ENCODE results near the gene TOLLIP.
"Not testable (repeated sequence)": the region's sequence is repeated elsewhere in the genome, so short reads cannot be mapped to it uniquely, and the experiment has no call there.

Gene TOLLIP

DNA sequence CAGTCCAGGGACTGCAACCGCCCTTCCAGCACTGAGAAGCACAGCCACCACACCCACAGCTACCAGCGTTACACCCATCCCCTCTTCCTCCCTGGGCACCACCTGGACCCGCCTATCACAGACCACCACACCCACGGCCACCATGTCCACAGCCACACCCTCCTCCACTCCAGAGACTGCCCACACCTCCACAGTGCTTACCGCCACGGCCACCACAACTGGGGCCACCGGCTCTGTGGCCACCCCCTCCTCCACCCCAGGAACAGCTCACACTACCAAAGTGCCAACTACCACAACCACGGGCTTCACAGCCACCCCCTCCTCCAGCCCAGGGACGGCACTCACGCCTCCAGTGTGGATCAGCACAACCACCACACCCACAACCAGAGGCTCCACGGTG is 66.7 kb downstream of the TOLLIP start:
- not testable (repeated sequence) for DNase-seq

DNA sequence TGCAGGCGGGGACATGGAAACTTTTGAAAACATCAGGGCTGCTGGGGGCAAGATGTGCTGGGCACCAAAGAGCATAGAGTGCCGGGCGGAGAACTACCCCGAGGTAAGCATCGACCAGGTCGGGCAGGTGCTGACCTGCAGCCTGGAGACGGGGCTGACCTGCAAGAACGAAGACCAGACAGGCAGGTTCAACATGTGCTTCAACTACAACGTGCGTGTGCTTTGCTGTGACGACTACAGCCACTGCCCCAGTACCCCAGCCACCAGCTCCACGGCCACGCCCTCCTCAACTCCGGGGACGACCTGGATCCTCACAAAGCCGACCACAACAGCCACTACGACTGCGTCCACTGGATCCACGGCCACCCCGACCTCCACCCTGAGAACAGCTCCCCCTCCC is 67.1 kb downstream of the TOLLIP start:
- DNase-seq, result no peak

DNA sequence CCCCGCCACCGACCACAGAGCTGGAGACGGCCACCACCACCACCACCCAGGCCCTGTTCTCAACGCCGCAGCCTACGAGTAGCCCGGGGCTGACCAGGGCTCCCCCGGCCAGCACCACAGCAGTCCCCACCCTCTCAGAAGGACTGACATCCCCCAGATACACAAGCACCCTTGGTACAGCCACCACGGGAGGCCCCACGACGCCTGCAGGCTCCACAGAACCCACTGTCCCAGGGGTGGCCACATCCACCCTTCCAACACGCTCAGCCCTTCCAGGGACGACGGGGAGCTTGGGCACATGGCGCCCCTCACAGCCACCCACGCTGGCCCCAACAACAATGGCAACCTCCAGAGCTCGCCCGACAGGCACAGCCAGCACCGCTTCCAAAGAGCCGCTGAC is 67.7 kb downstream of the TOLLIP start:
- DNase-seq, result no peak

DNA sequence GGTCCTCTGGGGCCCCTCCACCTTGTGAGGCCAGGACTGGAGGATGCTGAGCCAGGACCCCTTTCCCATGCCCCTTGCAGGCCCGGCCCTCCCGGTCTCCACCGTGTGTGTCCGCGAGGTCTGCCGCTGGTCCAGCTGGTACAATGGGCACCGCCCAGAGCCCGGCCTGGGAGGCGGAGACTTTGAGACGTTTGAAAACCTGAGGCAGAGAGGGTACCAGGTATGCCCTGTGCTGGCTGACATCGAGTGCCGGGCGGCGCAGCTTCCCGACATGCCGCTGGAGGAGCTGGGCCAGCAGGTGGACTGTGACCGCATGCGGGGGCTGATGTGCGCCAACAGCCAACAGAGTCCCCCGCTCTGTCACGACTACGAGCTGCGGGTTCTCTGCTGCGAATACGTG is 68.7 kb downstream of the TOLLIP start:
- no peak for DNase-seq

DNA sequence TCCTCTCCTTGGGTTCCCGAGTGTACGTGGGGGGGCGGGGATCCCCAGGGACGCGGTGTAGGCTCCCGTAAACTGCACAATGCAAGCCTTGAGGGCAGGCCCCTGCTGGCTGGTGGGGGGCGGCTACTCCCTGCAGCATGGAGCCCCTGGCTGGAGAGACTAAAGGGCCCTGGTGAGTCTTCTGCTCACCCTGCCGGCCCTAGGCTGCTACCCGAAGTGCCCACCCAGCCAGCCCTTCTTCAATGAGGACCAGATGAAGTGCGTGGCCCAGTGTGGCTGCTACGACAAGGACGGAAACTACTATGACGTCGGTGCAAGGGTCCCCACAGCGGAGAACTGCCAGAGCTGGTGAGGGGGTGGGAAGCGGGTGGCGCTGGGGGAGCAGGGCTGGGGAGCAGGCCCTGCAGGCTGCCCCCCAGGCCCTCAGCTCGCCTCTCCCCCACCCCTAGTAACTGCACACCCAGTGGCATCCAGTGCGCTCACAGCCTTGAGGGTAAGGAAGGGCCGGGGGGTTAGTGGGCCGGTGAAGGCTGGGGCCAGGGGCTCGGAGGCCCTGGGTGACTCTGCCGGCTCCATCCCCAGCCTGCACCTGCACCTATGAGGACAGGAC is 69.7 kb downstream of the TOLLIP start:
- DNase-seq, result no peak

DNA sequence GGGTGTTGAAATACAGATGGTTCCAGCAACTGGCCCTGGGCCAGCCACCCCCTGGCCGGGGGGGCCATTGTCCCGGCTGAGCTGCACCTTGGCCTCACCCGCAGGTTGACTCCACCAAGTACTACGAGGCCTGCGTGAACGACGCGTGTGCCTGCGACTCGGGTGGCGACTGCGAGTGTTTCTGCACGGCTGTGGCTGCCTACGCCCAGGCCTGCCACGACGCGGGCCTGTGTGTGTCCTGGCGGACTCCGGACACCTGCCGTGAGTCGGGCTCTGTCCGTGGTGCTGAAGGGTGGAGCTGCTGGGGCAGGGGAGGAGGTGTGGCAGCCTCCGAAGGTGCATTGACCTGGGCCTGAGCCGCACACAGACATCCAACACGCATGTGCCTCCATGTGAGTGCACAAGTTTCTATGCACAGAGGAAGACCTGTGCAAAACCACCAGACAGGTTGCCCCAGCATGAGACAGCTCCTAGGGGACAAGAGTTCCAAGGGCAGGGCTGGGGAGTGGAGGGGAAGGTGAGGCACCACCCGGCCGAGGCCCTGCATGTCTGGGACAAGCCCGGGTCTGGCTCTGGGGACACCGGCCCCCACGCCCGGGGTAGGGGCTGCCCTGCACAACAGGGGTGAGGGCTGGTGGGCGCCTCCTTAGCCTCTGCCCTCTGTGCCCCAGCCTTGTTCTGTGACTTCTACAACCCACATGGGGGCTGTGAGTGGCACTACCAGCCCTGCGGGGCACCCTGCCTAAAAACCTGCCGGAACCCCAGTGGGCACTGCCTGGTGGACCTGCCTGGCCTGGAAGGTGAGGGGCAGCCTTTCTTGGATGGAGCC is 70.5 kb downstream of the TOLLIP start:
- no peak for DNase-seq

DNA sequence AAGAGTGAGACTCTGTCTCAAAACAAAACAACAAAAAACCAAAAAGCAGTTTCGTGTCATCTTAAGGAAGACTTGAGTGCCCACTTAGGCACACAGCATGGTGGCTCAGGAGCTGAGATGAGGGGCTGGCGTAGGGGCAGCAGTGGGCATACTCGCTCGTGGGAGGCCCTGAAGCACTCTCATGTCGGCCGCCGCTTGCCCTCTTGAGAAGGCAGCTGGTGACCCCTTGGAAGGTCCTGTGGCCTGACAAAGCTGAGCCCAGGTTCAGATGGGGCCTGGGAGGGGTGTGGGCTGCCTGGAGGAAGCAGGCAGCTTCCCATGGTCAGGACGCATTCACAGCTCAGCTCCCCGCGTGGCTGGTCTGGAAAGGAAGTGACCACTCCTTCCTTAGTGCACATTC is 71.6 kb downstream of the TOLLIP start:
- no peak for DNase-seq

DNA sequence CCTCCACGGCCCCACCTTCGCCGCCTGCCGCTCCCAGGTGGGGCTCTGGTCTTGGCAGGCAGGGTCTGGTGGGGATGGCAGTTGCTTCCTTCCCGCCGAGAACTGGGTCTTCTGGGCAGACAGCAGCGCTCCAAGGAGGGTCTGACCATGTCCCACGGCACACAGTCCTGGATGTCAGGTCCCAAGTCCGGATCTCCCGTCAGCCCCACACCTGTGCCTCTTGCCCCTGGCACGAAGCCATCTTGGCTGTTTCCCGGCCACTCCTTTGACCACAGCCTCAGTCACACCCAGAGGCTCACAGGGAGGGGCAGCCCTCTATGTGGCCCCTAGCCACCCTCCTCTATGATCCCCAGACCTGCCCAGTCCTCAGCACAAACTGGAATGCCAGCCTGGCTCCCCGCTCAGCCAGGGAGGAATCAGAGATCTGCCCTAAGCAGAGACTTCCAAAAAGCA is 72.3 kb downstream of the TOLLIP start:
- DNase-seq, result no peak

DNA sequence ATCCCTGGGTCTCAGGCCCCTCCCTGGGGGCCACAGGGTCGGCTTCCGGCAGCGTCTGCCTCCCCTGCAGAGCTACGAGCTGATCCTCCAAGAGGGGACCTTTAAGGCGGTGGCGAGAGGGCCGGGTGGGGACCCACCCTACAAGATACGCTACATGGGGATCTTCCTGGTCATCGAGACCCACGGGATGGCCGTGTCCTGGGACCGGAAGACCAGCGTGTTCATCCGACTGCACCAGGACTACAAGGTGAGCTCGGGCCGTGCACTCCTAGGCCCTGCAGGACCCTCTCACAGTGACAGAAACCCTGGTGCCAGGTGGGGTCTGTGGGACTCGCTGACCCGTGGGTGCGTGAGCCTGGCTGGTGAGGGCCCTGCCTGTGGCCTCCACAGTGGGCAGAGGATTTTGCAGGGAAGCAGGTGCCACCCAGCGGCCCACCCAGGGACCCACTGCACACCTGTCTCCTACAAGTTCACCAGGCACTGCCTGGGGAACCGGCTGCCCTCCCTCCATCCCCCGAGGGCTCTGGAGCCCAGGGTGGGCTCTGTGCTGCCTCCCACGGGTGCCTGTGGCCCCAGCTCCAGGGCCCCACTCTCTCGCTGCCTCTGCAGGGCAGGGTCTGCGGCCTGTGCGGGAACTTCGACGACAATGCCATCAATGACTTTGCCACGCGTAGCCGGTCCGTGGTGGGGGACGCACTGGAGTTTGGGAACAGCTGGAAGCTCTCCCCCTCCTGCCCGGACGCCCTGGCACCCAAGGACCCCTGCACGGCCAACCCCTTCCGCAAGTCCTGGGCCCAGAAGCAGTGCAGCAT is 72.9 kb downstream of the TOLLIP start:
- no peak for DNase-seq

DNA sequence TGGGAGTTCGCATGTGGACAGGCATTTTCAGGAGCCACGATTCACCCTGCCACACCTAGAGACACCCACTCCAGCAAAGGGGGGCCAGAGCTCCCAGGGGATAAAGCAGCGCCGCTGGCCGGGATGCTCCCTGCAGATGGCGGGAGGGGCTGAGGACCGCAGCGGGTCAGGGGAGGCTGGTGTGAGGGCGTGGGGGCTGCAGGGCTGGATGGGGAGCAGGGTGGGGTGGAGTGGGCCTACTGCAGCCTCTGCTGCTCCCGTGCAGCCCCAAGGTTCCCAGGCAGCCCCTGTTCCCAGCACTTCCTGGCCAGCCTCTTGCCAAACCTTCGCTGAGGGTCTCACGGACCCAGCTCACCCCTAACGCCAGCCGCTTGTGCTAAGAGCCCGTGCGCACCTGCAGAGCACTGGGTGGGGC is 73.5 kb downstream of the TOLLIP start:
- DNase-seq, result no peak

DNA sequence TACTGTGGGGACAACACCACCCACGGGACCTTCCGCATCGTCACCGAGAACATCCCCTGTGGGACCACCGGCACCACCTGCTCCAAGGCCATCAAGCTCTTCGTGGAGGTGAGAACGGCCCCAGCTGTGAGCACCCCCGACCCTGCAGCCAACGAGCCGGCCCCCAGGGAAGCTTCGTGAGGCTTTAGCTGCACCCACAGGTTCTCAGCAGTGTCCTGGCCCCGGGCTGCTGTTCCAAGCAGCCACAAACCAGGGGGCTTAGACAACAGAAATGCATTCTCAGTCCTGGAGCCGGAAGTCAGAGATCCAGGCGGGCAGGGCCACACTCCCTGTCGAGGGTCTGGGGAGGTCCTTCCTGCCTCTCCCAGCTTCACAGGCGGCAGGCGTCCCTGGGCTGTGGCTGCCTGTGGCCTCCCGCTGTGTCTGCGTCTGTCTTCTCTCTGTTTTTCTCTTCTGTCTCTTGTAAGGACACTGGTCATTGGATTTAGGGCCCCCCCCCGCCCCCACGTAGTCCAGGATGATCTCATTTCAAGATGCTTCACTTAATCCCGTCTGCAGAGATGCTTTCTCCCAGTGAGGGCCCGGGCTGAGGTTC is 74.0 kb downstream of the TOLLIP start:
- DNase-seq, result no peak

DNA sequence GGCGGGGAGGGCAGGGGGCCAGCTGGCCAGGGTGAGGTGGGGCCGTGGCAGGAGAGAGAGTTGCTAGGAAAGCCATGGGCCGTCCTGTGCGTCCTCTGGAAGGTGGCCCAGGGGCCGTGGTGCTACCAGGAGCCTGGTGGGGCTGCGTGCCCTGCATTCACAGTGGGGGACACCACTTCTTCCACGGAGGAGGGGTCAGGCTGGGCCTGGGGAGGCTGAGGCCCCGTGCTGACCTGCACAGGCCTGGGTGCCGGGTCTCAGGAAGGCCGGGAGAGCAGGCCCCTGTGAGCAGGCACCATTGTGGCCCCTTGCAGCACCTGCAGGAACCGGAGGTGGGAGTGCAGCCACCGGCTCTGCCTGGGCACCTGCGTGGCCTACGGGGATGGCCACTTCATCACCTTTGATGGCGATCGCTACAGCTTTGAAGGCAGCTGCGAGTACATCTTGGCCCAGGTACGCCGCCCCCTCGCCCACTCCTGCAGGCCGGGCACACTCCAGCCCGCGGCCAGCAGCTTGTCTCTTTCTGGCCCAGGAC is 74.6 kb downstream of the TOLLIP start:
- no peak for DNase-seq

DNA sequence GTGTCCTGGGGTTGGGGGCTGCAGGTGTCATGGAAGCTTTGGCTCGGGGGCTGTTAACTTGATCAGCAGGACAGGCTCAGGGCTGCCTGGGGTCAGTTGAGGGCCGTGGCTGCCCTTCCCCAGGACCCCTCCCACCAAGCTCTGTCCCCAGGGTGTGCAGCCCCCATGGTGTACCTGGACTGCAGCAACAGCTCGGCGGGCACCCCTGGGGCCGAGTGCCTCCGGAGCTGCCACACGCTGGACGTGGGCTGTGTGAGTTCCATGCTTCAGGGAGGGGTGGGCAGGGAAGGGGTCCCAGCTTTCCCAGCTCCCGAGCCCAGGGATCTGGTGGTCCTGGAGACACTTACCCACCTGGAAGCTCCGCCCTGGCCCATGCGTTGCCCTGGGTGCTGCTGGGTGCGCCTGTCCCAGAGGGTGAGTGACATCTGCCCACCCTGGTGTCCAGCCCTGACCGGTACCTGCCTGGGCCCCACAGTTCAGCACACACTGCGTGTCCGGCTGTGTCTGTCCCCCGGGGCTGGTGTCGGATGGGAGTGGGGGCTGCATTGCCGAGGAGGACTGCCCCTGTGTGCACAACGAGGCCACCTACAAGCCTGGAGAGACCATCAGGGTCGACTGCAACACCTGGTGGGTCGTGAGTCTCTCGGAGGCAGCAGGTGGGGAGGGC is 75.2 kb downstream of the TOLLIP start:
- DNase-seq, result no peak

DNA sequence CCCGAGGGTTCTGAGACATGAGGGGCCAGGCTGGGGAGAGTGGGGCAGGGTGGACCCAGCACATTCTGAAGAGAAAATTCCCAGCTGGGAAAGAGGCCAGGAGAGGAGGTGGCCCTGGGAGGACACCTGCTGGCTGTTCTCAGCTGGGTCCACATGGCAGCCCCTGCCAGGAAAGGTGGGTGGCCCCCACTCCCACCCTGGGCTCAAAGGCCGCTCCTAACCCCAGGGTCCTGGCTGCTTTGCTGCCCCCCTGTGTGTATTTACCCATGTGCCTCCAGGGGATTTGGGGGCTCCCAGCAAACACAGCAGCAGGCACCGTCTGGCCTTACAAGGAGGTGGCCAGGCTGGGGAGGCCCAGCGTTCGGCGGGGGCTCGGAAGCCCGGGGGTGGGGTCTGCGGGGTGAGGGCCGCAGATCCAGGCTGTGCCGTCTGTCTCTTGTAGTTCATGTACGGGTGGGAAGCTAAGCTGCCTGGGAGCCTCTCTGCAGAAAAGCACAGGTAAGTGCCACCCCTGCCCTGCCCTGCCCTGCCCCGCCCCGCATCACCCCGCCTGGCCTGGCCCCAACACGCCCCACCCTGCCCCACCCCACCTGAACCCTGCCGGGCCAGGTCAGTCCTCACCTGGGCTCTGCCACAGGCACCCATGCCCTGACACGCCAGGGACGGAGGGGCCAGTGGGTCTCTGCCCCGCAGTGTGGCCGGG is 75.9 kb downstream of the TOLLIP start:
- DNase-seq, result no peak

DNA sequence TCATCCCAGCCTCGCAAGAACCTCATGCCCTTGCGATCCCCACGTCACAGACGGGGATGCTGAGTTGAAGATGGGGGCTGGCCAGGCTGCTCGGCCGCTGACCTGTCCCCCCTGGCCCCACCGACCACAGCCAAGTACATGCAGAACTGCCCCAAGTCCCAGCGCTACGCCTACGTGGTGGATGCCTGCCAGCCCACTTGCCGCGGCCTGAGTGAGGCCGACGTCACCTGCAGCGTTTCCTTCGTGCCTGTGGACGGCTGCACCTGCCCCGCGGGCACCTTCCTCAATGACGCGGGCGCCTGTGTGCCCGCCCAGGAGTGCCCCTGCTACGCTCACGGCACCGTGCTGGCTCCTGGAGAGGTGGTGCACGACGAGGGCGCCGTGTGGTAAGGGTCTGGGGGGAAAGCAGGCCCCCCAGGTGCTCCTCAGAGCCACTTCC is 76.5 kb downstream of the TOLLIP start:
- DNase-seq, result no peak

DNA sequence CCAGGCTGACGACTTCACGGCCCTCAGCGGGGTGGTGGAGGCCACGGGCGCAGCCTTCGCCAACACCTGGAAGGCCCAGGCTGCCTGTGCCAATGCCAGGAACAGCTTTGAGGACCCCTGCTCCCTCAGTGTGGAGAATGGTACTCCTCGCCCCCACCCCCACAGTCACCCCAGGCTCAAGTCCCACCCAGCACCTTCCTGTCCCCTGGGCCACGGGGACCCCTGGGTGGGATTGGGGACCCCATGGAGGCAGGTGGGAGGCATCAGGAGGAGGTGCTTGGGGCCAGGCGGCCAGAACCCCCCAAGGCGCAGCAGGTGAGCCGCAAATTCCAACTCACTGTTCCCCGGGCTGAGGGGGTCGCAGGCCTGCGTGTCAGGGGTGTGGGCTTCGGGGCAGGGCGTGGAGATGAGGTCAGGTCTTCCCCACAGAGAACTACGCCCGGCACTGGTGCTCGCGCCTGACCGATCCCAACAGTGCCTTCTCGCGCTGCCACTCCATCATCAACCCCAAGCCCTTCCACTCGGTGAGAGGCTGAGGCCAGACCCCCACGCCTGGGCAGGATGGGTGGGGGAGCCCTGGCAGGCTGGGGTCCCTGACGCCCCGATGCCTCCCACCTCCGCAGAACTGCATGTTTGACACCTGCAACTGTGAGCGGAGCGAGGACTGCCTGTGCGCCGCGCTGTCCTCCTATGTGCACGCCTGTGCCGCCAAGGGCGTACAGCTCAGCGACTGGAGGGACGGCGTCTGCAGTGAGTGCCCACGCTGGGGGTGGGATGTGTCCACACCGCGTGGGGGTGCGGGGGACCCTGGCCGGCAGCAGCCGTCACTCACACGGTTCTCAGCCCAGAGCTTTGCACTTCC is 77.2 kb downstream of the TOLLIP start:
- no peak for DNase-seq

DNA sequence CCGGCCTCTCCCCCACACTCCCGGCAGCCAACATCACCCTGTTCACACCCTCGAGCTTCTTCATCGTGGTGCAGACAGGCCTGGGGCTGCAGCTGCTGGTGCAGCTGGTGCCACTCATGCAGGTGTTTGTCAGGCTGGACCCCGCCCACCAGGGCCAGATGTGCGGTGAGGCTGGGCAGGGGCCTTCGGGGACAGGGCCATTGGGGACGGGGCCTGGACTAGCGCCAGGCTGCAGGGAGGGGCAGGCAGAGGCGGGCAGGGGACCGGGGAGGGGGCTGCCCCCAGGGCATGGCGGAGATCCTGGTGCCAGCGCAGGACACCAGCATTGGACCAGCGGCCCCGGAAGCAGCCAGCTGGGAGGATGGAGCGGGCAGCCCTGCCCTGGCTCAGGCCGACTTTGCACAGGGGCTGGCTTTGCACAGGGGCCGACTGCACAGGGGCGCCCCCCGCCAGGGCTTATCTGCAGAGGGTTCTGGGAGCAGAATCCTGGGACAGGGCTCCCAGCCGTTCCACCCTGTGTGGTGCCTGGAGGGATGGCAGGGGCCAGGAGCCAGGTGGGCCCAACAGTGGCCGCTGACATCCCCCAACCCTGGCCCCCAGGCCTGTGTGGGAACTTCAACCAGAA is 77.9 kb downstream of the TOLLIP start:
- DNase-seq, result no peak

DNA sequence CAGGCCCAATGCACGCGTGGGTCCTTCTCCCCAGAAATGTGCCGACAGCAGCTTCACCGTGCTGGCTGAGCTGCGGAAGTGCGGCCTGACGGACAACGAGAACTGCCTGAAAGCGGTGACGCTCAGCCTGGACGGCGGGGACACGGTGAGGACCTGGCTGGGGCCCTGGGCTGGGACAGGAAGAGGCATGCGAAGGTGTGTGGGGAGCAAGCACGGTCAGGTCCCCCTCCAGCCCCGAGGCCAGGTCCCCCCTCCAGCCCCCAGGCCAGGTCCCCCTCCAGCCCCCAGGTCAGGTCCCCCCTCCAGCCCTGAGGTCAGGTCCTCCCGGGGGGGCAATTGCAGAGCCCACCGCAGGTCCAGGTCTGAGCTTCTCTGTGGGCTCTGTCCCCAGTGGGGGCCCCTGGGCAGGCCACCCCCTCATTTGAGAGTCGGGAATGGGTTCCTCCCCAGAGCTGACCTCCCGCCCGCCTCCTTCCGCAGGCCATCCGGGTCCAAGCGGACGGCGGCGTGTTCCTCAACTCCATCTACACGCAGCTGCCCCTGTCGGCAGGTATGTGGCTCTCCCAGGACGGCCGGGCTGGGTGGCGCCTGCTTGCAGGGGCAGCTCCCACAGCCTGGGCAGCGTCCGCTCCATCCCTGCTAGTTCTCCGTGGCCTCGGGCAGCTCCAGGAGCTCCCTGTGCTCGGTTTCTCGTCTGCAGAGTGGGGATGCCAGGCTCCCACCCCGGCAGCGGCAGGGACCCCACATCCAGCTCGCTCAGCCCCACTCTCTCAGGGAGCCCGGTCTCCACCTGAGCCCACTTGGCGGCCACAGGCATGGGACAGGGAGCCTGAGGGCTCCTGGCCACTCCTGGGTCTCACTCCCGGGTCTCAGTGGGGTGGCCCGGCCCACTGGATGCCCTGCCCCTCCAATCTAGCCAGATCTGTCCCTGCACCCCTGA is 78.7 kb downstream of the TOLLIP start:
- DNase-seq, result no peak

DNA sequence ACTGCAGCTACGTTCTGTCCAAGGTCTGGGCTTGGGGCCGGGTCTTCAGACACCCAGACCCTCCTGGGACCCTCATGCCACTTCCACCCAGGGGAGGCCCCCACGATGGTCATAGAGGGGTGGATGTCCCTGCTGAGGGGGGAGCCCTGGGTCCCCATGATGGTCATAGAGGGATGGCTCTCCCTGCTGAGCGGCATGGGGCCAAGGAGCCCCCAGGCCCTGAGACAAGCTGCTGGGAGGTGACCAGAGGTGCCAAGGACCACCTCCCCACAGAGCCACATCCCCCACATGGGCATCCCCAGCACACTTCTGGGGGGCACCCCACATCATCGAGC is 79.3 kb downstream of the TOLLIP start:
- DNase-seq, result no peak
